ENCODE results near the gene RAB7B. TPM values are rescaled to one million over a fixed set of nuclear protein-coding genes. Genes with fewer than 3 reads are reported as not detected.
A peak's percentile ranks its signal among the peaks of the same experiment; 100 is the strongest.

RAB7B gene
- total RNA-seq, 2 donors from 2014 or later = 2.5 to 12.0 TPM

GRCh38 chr1:205942631-205943159 is 60.5 kb downstream of the RAB7B start:
- ATAC-seq (ENCODE audit: insufficient number of reproducible peaks, low FRiP score, low read depth) = no peak
- H3K9me3 ChIP-seq = no peaks in the 10 kb centered on the region
- no peaks in the 10 kb centered on the region for H3K36me3 ChIP-seq
- H3K27me3 ChIP-seq (replicated peaks; ENCODE audit: insufficient read depth) = no peaks in the 10 kb centered on the region
- no peak for TF ChIP-seq CTCF (IDR thresholded peaks at IDR 0.05)
- peaks cover 0 to 1% of the 10 kb centered on the region in 2 donors for H3K4me1 ChIP-seq (ENCODE audit: control insufficient read depth in 1 of 2, low read depth in 2 of 2)
- no peak overlapping the region for H3K27ac ChIP-seq
- H3K4me3 ChIP-seq = no peak overlapping the region
- no peak for DNase-seq (ENCODE audit: low spot score)

- ATAC-seq (ENCODE audit: insufficient number of reproducible peaks, low FRiP score, low read depth) (no peak), DNase-seq (ENCODE audit: low spot score) (no peak)
- no peaks in the 10 kb centered on the region for H3K36me3 ChIP-seq
- no peak for TF ChIP-seq CTCF (IDR thresholded peaks at IDR 0.05)
- H3K9me3 ChIP-seq = no peaks in the 10 kb centered on the region
- no peak overlapping the region for H3K27ac ChIP-seq
- H3K27me3 ChIP-seq (replicated peaks; ENCODE audit: insufficient read depth) = no peaks in the 10 kb centered on the region
- H3K4me1 ChIP-seq (ENCODE audit: control insufficient read depth in 1 of 2, low read depth in 2 of 2) = peaks cover 6 to 20% of the 10 kb centered on the region in 2 donors
- no peak overlapping the region for H3K4me3 ChIP-seq
These were observed 62.5 kb downstream of the RAB7B start for GRCh38 chr1:205940710-205941109.

DNA sequence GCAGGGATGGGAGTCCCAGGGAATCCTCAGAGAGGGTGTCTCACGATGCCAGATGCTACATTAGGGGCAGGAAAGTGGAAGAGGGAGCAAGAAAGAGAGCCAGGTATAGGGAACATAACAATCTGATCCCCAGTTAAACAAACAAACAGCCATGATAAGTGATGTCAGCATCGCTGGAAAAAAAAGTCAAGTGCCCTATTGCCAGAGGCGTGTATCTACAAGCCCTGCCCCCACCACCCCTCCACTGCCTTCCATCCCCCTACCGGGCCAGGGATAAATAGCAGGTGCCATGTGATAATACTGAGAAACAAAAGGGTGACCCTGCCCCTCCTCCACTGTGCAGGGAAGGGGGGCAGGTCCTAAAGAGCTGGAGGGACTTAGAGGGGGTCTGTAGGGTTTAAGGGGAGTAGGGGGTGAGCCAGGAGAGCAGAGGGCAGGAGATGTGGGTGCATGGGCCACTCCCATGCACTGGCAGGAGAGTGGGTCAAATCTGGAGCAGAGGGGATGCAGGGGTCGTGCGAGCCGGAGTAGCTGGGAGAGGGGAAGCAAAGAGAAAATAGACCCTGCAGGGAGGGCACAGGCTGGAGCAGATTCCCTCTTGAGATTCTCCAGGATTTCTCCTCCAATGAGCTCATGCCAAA is 63.4 kb downstream of the RAB7B start:
- Histone ChIP-seq H3K27me3 (replicated peaks; ENCODE audit: insufficient read depth) (no peaks in the 10 kb centered on the region), H3K27ac (no peak overlapping the region), H3K36me3 (no peaks in the 10 kb centered on the region), H3K9me3 (no peaks in the 10 kb centered on the region), H3K4me3 (no peak overlapping the region), H3K4me1 (ENCODE audit: control insufficient read depth in 1 of 2, low read depth in 2 of 2) (peaks cover 6 to 20% of the 10 kb centered on the region in 2 donors)
- DNase-seq (ENCODE audit: low spot score) (no peak), ATAC-seq (ENCODE audit: insufficient number of reproducible peaks, low FRiP score, low read depth) (peak; percentile 23)
- no peak for TF ChIP-seq CTCF (IDR thresholded peaks at IDR 0.05)

DNA sequence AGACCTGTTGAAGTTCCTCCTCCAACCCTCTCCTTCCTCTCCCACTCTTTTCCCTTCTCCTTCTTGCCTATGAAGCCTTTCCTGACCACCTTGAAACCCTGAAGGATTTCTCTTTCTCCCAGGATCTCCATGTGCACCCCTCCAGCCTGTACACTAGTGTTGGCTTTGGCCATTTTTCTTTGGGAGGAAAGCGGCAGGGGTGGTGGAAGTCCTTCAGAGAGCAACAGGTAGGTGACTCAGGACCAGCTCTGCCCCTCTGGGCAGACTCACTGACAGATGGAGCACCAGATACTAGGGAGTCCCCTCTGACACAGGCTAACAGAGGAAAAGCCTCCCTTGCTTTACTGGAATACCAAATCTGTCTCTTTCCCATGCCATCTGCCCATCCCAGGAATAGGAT is 64.5 kb downstream of the RAB7B start:
- H3K27ac ChIP-seq = no peak overlapping the region
- H3K36me3 ChIP-seq = no peaks in the 10 kb centered on the region
- H3K27me3 ChIP-seq (replicated peaks; ENCODE audit: insufficient read depth) = no peaks in the 10 kb centered on the region
- no peak for DNase-seq (ENCODE audit: low spot score)
- H3K9me3 ChIP-seq = no peaks in the 10 kb centered on the region
- H3K4me1 ChIP-seq (ENCODE audit: control insufficient read depth in 1 of 2, low read depth in 2 of 2) = peaks cover 10 to 20% of the 10 kb centered on the region in 2 donors
- ATAC-seq (ENCODE audit: insufficient number of reproducible peaks, low FRiP score, low read depth) = no peak
- TF ChIP-seq CTCF (IDR thresholded peaks at IDR 0.05) = no peak
- no peak overlapping the region for H3K4me3 ChIP-seq

DNA sequence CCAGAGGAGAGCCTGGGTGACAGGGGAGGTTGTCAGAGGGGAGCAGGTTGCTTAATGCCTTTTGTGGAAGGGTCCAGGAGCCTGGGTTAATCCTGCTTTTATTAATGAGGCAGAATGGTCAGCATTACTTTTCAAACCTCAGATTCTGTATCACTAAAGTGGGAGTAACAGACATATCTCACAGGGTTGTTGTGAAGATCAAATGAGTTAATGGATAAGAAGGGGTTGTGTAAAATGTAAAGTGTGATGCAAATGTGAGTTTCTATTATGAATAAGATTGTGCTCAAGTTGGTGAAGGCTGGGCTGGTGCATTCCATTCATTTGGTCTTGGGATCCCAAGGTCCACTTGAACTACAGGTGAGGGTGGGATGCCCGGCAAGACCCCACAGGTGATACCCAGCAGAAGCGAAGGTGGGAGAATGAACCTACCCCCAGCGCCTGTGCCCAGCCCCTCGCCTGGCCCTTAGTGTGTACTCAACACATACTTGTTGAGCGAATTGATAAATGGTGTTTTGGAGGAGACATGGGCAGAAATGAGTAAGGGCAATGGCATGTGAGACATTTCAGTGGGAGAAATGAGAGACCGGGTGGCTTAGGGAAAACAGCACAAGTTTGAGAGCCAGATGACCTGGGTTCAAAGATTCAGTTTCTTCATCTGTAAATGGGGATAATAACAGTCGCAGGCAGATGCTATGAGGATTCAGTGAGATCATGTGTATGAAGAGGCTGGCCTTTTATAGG is 66.2 kb downstream of the RAB7B start:
- H3K4me1 ChIP-seq (ENCODE audit: control insufficient read depth in 1 of 2, low read depth in 2 of 2) = peaks cover 14 to 20% of the 10 kb centered on the region in 2 donors
- H3K36me3 ChIP-seq = no peaks in the 10 kb centered on the region
- H3K9me3 ChIP-seq = no peaks in the 10 kb centered on the region
- ATAC-seq (ENCODE audit: insufficient number of reproducible peaks, low FRiP score, low read depth) (no peak), DNase-seq (ENCODE audit: low spot score) (no peak)
- no peak overlapping the region for H3K4me3 ChIP-seq
- H3K27ac ChIP-seq = no peak overlapping the region
- no peak for TF ChIP-seq CTCF (IDR thresholded peaks at IDR 0.05)
- no peaks in the 10 kb centered on the region for H3K27me3 ChIP-seq (replicated peaks; ENCODE audit: insufficient read depth)
